ENCODE measurements around the gene STT3B.
"Not testable (repeated sequence)": the region's sequence is repeated elsewhere in the genome, so short reads cannot be mapped to it uniquely, and the experiment has no call there.

STT3B gene

GRCh38 chr3:31532587-31533168 is at the start of gene STT3B:
Gene STT3B, plus strand, starts transcription at chr3:31532925. Its CDS starts 74 bp downstream, at chr3:31532999.
- no peak for FAIRE-seq

- no peak for FAIRE-seq
Observed at GRCh38 chr3:31483776-31484175, 48.9 kb upstream of the STT3B start.

GRCh38 chr3:31485196-31485595 is 47.5 kb upstream of the STT3B start:
- FAIRE-seq, result no peak

GRCh38 chr3:31486865-31487533 is 45.7 kb upstream of the STT3B start:
- FAIRE-seq, result no peak

GRCh38 chr3:31488475-31489017 is 44.2 kb upstream of the STT3B start:
- no peak for FAIRE-seq

GRCh38 chr3:31490502-31490901 is 42.2 kb upstream of the STT3B start:
- FAIRE-seq, result no peak

GRCh38 chr3:31491660-31492059 is 41.1 kb upstream of the STT3B start:
- no peak for FAIRE-seq

- FAIRE-seq, result no peak
Observed at GRCh38 chr3:31493149-31493548, 39.6 kb upstream of the STT3B start.

- no peak for FAIRE-seq
Observed at GRCh38 chr3:31495971-31496665, 36.6 kb upstream of the STT3B start.

- no peak for FAIRE-seq
Observed at GRCh38 chr3:31498791-31499190, 33.9 kb upstream of the STT3B start.

GRCh38 chr3:31499281-31499680 is 33.4 kb upstream of the STT3B start:
- no peak for FAIRE-seq

GRCh38 chr3:31502803-31503221 is 29.9 kb upstream of the STT3B start:
- no peak for FAIRE-seq

GRCh38 chr3:31503456-31503855 is 29.3 kb upstream of the STT3B start:
- no peak for FAIRE-seq

GRCh38 chr3:31504230-31504629 is 28.5 kb upstream of the STT3B start:
- no peak for FAIRE-seq

- no peak for FAIRE-seq
Observed at GRCh38 chr3:31505371-31506048, 27.2 kb upstream of the STT3B start.

- not testable (repeated sequence) for FAIRE-seq
Observed at GRCh38 chr3:31506515-31506914, 26.2 kb upstream of the STT3B start.

- no peak for FAIRE-seq
Observed at GRCh38 chr3:31508452-31509146, 24.1 kb upstream of the STT3B start.

GRCh38 chr3:31509147-31509728 is 23.5 kb upstream of the STT3B start:
- FAIRE-seq, result no peak

- no peak for FAIRE-seq
Observed at GRCh38 chr3:31514570-31514969, 18.2 kb upstream of the STT3B start.

- no peak for FAIRE-seq
Observed at GRCh38 chr3:31515486-31516284, 17.0 kb upstream of the STT3B start.

GRCh38 chr3:31516757-31517156 is 16.0 kb upstream of the STT3B start:
- no peak for FAIRE-seq

Measured in endometrium (tissue), 2 donors.